Measurements from ENCODE around the gene DCC.

DCC gene

GRCh38 chr18:52339891-52340371 lies at the start of gene DCC:
DCC (plus strand) TSS chr18:52340197; CDS start chr18:52340788, 591 bp downstream.
- peak; percentile 71 for DNase-seq

- DNase-seq, result no peak
These were observed 29.3 kb upstream of the DCC start for GRCh38 chr18:52310651-52311050.

- DNase-seq, result no peak
These were observed 28.7 kb upstream of the DCC start for GRCh38 chr18:52311331-52311730.

GRCh38 chr18:52312346-52312745 lies 27.7 kb upstream of the DCC start:
- DNase-seq, result peak; percentile 16

- DNase-seq, result peak; percentile 25
These were observed 26.8 kb upstream of the DCC start for GRCh38 chr18:52313213-52313612.

GRCh38 chr18:52319424-52319983 lies 20.5 kb upstream of the DCC start:
- DNase-seq, result peak; percentile 88

- no peak for DNase-seq
These were observed 17.7 kb upstream of the DCC start for GRCh38 chr18:52322307-52322706.

- no peak for DNase-seq
These were observed 16.2 kb upstream of the DCC start for GRCh38 chr18:52323802-52324201.

GRCh38 chr18:52325997-52326396 lies 14.0 kb upstream of the DCC start:
- peak; percentile 77 for DNase-seq

- DNase-seq, result no peak
These were observed 6.1 kb upstream of the DCC start for GRCh38 chr18:52333860-52334259.

GRCh38 chr18:52334307-52334706 lies 5.7 kb upstream of the DCC start:
- DNase-seq, result no peak

GRCh38 chr18:52334896-52335295 lies 5.1 kb upstream of the DCC start:
- DNase-seq, result peak; percentile 83

GRCh38 chr18:52337276-52337675 lies 2.7 kb upstream of the DCC start:
- peak; percentile 70 for DNase-seq

- no peak for DNase-seq
These were observed 557 bp downstream of the DCC start for GRCh38 chr18:52340406-52341102.

- no peak for DNase-seq
These were observed 1.1 kb downstream of the DCC start for GRCh38 chr18:52341103-52341432.

- peak; percentile 21 for DNase-seq
These were observed 1.8 kb downstream of the DCC start for GRCh38 chr18:52341608-52342381.

- no peak for DNase-seq
These were observed 2.5 kb downstream of the DCC start for GRCh38 chr18:52342456-52342855.

GRCh38 chr18:52343138-52343537 lies 3.1 kb downstream of the DCC start:
- no peak for DNase-seq

GRCh38 chr18:52343731-52344340 lies 3.8 kb downstream of the DCC start:
- DNase-seq, result peak; percentile 42

GRCh38 chr18:52344881-52345280 lies 4.9 kb downstream of the DCC start:
- peak; percentile 50 for DNase-seq

- peak; percentile 31 for DNase-seq
These were observed 5.4 kb downstream of the DCC start for GRCh38 chr18:52345428-52345827.

GRCh38 chr18:52348209-52348608 lies 8.2 kb downstream of the DCC start:
- no peak for DNase-seq

- DNase-seq, result no peak
These were observed 9.5 kb downstream of the DCC start for GRCh38 chr18:52349498-52349897.

GRCh38 chr18:52352920-52353319 lies 12.9 kb downstream of the DCC start:
- DNase-seq, result no peak

Measured in fibroblast of upper back skin (primary cell).